CD14-positive monocyte (primary cell): Measurements from ENCODE around the gene WSB2. TPM values are rescaled to one million over a fixed set of nuclear protein-coding genes. Genes with fewer than 3 reads are reported as not detected.

ENCODE experiments used
- DNase-seq, 3 donors: peaks; one replicate each; pipeline ENCODE4 v3.0.0-alpha.2; 2011 to 2022
- H2AFZ ChIP-seq: 2 replicates; pipeline ENCODE4 v1.6.0; 2012; ENCODE audit warnings: mild to moderate bottlenecking, low read depth, low read length, inconsistent platforms; ENCODE audit not compliant: insufficient read depth, poor library complexity, severe bottlenecking
- H3K27ac ChIP-seq, 2 donors: 1 replicate in 1 of 2; 2 replicates in 1 of 2; pipeline ENCODE4 v1.5.1; 2012 to 2013; ENCODE audit warnings: low read length in 2 of 2, control low read depth in 1 of 2, inconsistent platforms in 1 of 2, low read depth in 1 of 2, mild to moderate bottlenecking in 1 of 2
- H3K27me3 ChIP-seq, 2 donors: one replicate each; pipeline versions ENCODE4 v1.6.0 to v1.6.1; 2011 to 2013; ENCODE audit warnings: low read length in 2 of 2; ENCODE audit not compliant: control insufficient read depth in 2 of 2, insufficient read depth in 2 of 2
- H3K36me3 ChIP-seq, 2 donors: replicated peaks in 1 of 2; 1 replicate in 1 of 2; 2 replicates in 1 of 2; pipeline versions ENCODE4 v1.5.1 to v1.6.1; 2012 to 2013; ENCODE audit warnings: low read length in 2 of 2, control low read depth in 1 of 2, inconsistent platforms in 1 of 2, mild to moderate bottlenecking in 1 of 2; ENCODE audit not compliant: insufficient read depth in 2 of 2, control insufficient read depth in 1 of 2
- H3K4me1 ChIP-seq, 2 donors: 1 replicate in 1 of 2; 2 replicates in 1 of 2; pipeline versions ENCODE4 v1.5.1 to v1.6.1; 2012 to 2013; ENCODE audit warnings: low read length in 2 of 2, control low read depth in 1 of 2, inconsistent platforms in 1 of 2, mild to moderate bottlenecking in 1 of 2, moderate library complexity in 1 of 2; ENCODE audit not compliant: insufficient read depth in 2 of 2, control insufficient read depth in 1 of 2
- H3K4me2 ChIP-seq: replicated peaks from 2 replicates; pipeline ENCODE3; 2012; ENCODE audit warnings: low read length, moderate library complexity, mild to moderate bottlenecking; ENCODE audit not compliant: poor library complexity, severe bottlenecking; ENCODE audit errors: extremely low read depth
- H3K4me3 ChIP-seq, 3 experiments: fragments of 200-600 bp in 1 of 3; sonication (generic) in 1 of 3; replicated peaks in 1 of 3; 1 replicate in 2 of 3; 2 replicates in 1 of 3; pipeline ENCODE4 v1.5.1; 2011 to 2013; ENCODE audit warnings: low read length in 3 of 3, mild to moderate bottlenecking in 3 of 3, control low read depth in 2 of 3, low read depth in 2 of 3, inconsistent platforms in 1 of 3, moderate library complexity in 1 of 3
- H3K79me2 ChIP-seq: 2 replicates; pipeline ENCODE4 v1.6.0; 2012; ENCODE audit warnings: mild to moderate bottlenecking, control low read depth, inconsistent platforms, low read length, moderate library complexity; ENCODE audit not compliant: insufficient read depth
- H3K9ac ChIP-seq: 2 replicates; pipeline ENCODE4 v1.6.0; 2017; ENCODE audit warnings: low read length, mild to moderate bottlenecking; ENCODE audit not compliant: insufficient read depth, poor library complexity, severe bottlenecking
- H3K9me3 ChIP-seq, 2 donors: replicated peaks in 1 of 2; 1 replicate in 1 of 2; 2 replicates in 1 of 2; pipeline versions ENCODE4 v1.5.1 to v1.6.1; 2012 to 2013; ENCODE audit warnings: low read length in 2 of 2, control low read depth in 1 of 2; ENCODE audit not compliant: control insufficient read depth in 1 of 2, insufficient read depth in 1 of 2
- H4K20me1 ChIP-seq: 2 replicates; pipeline ENCODE4 v1.6.0; 2012; ENCODE audit warnings: mild to moderate bottlenecking, low read length, control low read depth, moderate library complexity; ENCODE audit not compliant: insufficient read depth
- H3K27ac Mint-ChIP-seq, 7 donors: one replicate each; pipeline ENCODE4 v1.8.0; 2020; ENCODE audit warnings: mild to moderate bottlenecking in 7 of 7, mixed read lengths in 7 of 7, moderate library complexity in 6 of 7, inconsistent platforms in 2 of 7
- H3K27me3 Mint-ChIP-seq, 3 donors: one replicate each; pipeline ENCODE4 v1.8.0; 2021 to 2022; ENCODE audit warnings: low read depth in 3 of 3, mild to moderate bottlenecking in 3 of 3, mixed read lengths in 3 of 3, moderate library complexity in 3 of 3, inconsistent platforms in 1 of 3
- H3K36me3 Mint-ChIP-seq, 2 donors: one replicate each; pipeline ENCODE4 v1.8.0; 2020; ENCODE audit warnings: mixed read lengths in 2 of 2, inconsistent platforms in 1 of 2, mild to moderate bottlenecking in 1 of 2
- H3K4me1 Mint-ChIP-seq: one replicate; pipeline ENCODE4 v1.8.0; 2020; ENCODE audit warnings: mild to moderate bottlenecking, mixed read lengths
- H3K4me3 Mint-ChIP-seq, 2 donors: one replicate each; pipeline ENCODE4 v1.8.0; 2020; ENCODE audit warnings: mild to moderate bottlenecking in 2 of 2, mixed read lengths in 2 of 2, moderate library complexity in 1 of 2
- H3K9me3 Mint-ChIP-seq, 7 donors: one replicate each; pipeline ENCODE4 v1.8.0; 2020 to 2022; ENCODE audit warnings: mixed read lengths in 7 of 7, mild to moderate bottlenecking in 6 of 7, moderate library complexity in 6 of 7, inconsistent platforms in 2 of 7
- WGBS: methylation state at CpG from one replicate; pipeline ENCODE4 v1.1.5; 2013; ENCODE audit warnings: missing lambda C conversion rate; ENCODE audit not compliant: insufficient coverage; 5-methylcytosine and 5-hydroxymethylcytosine counted together
- intact Hi-C, 2 donors: fragments of 100-400 bp; cut with micrococcal nuclease; formaldehyde crosslinking; loops; one replicate each; pipeline versions ENCODE4 v1.15.0 to v1.15.1; 2023
- polyA plus RNA-seq, 3 donors: library from polyadenylated mRNA; depleted of rRNA in 1 of 3; unstranded in 2 of 3; stranded (reverse) in 1 of 3; fragments of 300-500 nt in 2 of 3; fragments of >200 nt in 1 of 3; fragmentation: Illumina TruSeq in 2 of 3; gene quantifications; 1 replicate in 2 of 3; 2 replicates in 1 of 3; pipeline ENCODE4 v1.2.3, GENCODE V29; 2012 to 2021
- TF ChIP-seq, protein P1 (sequence below): fragments of 200-600 bp; IDR thresholded peaks from one replicate; pipeline ENCODE4 v1.8.0; 2022; ENCODE audit warnings: antibody characterized with exemption, mild to moderate bottlenecking

The WSB2 gene
- polyA plus RNA-seq, 3 donors = 25.4 to 36.3 (median 25.8) TPM

DNA sequence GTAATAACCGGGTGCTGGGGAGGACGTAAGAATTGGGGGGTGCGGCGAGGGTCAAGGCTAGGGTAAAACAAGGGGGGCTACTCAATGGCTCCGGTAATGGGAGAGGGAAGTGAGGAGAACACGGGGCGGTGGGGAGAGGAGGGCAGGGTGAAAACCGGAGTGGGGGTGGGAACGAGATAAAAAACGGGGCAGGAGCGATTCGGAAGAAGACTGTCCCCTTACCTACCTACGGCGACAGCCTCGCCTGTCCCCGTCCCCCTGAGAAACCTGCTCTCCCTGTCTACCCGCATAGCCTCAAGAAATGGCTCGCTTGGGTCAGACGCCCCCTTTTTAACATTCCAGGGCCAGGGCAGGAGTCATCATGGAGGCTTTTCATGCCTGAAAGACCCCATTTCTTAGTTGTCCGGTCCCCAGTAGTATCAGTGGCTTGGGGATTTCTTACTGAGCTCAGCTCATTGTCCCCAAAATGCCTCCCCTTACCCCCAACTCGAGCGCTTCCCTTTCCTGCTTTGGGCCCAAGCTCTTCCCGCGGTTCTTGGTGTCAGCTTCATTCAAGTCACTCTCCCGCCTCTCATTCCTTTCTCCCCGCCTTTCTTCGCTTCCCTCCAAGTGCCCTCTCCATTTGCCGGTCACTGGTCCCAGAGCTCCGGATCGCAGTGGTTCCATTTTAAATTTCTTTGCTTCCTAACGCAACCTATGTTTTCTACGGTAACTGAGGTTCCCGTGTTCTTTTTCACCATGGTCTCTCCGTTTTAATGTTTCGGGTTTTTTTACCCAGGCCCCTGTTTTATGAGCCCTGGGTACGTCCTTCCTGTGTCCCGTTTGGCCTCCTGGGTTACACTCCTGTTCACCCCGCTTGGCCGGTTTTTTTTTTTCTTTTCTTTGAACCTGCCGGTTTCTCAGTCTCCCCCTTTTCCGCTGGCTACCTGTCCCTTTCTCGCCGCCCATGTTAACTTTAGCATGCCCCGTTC lies 1.2 kb upstream of the WSB2 start:
- Mint-ChIP-seq H3K27me3 (peaks cover 5 to 10% (median 6%) of the 10 kb centered on the region in 3 donors), H3K4me3 (peak overlapping the region; percentile 96 to 99), H3K27ac (peak overlapping the region; percentile 64 to 96 (median 90)), H3K36me3 (peaks cover 0 to 13% of the 10 kb centered on the region in 2 donors), H3K4me1 (peaks cover 52% of the 10 kb centered on the region), H3K9me3 (no peaks in the 10 kb centered on the region)
- intact Hi-C loops = loop anchor here (5.0 to 10.0 kb wide), 2 partner anchors 45 to 313 kb away; partner anchors contain the start of genes RFC5 (in 2 of the 2), SUDS3 (in 1 of the 2) and TAOK3 (in 1 of the 2)
- TF ChIP-seq, protein P1, sequence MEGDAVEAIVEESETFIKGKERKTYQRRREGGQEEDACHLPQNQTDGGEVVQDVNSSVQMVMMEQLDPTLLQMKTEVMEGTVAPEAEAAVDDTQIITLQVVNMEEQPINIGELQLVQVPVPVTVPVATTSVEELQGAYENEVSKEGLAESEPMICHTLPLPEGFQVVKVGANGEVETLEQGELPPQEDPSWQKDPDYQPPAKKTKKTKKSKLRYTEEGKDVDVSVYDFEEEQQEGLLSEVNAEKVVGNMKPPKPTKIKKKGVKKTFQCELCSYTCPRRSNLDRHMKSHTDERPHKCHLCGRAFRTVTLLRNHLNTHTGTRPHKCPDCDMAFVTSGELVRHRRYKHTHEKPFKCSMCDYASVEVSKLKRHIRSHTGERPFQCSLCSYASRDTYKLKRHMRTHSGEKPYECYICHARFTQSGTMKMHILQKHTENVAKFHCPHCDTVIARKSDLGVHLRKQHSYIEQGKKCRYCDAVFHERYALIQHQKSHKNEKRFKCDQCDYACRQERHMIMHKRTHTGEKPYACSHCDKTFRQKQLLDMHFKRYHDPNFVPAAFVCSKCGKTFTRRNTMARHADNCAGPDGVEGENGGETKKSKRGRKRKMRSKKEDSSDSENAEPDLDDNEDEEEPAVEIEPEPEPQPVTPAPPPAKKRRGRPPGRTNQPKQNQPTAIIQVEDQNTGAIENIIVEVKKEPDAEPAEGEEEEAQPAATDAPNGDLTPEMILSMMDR = no peak
- no peaks in the 10 kb centered on the region for H3K9me3 ChIP-seq
- peak overlapping the region; percentile 99 for H3K4me2 ChIP-seq
- peak overlapping the region; percentile 77 for H3K9ac ChIP-seq
- H3K36me3 ChIP-seq = no peaks in the 10 kb centered on the region
- H4K20me1 ChIP-seq = no peaks in the 10 kb centered on the region
- H3K79me2 ChIP-seq = peaks cover 44% of the 10 kb centered on the region
- peak overlapping the region; percentile 95 for H2AFZ ChIP-seq
- H3K4me1 ChIP-seq = peaks cover 50 to 57% of the 10 kb centered on the region in 2 donors
- peak overlapping the region; percentile 58 to 84 for H3K27ac ChIP-seq
- H3K4me3 ChIP-seq = peak overlapping the region; percentile 88 to 99 (median 95)
- under 1% methylated on average over 36 of the region's 44 CpGs for WGBS
- peak in 2 of 3 donors; percentile 10 to 20 for DNase-seq
- no peaks in the 10 kb centered on the region for H3K27me3 ChIP-seq

DNA sequence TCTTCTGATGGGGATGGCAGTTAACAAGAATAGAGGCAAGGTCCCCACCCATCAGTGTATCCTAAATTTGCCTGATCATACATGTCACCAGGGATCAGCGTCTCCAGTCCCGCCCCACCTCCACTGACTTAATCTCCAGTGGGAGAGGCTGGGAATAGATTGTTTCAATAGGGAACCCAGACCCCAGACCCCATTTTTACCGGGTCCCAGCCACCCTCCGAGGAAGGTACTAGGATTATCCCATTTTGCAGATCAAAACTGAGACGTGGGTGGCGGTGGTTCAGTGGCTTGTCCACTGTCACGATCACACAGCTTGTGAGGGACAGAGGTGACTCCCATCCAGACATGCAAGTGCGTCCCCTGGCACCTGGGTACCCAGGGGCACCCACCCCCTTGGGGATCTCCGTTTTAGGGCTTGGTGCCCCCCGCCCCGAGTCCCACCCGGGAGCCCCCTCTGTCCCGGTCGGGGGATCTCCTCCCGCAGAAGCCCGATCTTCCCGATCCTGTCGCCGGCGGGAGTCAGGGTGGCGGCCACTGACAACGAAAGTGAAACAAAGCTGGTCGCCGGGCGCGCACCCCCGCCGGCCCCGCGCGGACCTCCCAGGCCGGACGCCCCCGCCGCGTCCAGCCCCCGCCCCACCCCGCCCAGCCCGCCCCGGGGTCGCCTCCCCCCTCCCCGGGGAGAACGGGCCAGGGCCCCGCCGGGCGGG lies 523 bp downstream of the WSB2 start:
- Histone ChIP-seq H3K27ac (peak overlapping the region; percentile 53 to 84), H4K20me1 (peaks cover 4% of the 10 kb centered on the region), H3K4me2 (peak overlapping the region; percentile 93), H3K4me1 (peaks cover 46 to 50% of the 10 kb centered on the region in 2 donors), H2AFZ (peak overlapping the region; percentile 94), H3K79me2 (peaks cover 49% of the 10 kb centered on the region), H3K9ac (peak overlapping the region; percentile 76), H3K27me3 (no peaks in the 10 kb centered on the region), H3K9me3 (no peaks in the 10 kb centered on the region), H3K4me3 (peak overlapping the region; percentile 95 to 99 (median 96)), H3K36me3 (no peaks in the 10 kb centered on the region)
- intact Hi-C loops = loop anchor here (5.0 to 10.0 kb wide), 2 partner anchors 43 to 314 kb away; partner anchors contain the start of genes RFC5 (in 2 of the 2), SUDS3 (in 1 of the 2) and TAOK3 (in 1 of the 2)
- H3K27me3 Mint-ChIP-seq = peaks cover 5 to 10% (median 6%) of the 10 kb centered on the region in 3 donors
- H3K27ac Mint-ChIP-seq = peak overlapping the region in 6 of 7 donors; percentile 72 to 85 (median 79)
- H3K4me3 Mint-ChIP-seq = peak overlapping the region; percentile 83 to 84
- WGBS = 0% methylated on average over 29 of the region's 46 CpGs
- peak in 1 of 3 donors; percentile 27 for DNase-seq
- TF ChIP-seq, protein P1 = no peak
- H3K4me1 Mint-ChIP-seq = peaks cover 47% of the 10 kb centered on the region
- H3K9me3 Mint-ChIP-seq = no peaks in the 10 kb centered on the region
- H3K36me3 Mint-ChIP-seq = peaks cover 0 to 10% of the 10 kb centered on the region in 2 donors
